SK-N-SH (cell line): ENCODE results near the gene CA5B. TPM values are rescaled to one million over a fixed set of nuclear protein-coding genes. Genes with fewer than 3 reads are reported as not detected.

ENCODE experiments used
- CTCF ChIA-PET: fragments of 300-600, 350-600 bp; formaldehyde crosslinking; extraction: SDS; loops from one replicate; lab custom pipeline; 2021; lab: Yijun Ruan, JAX
- POLR2A ChIA-PET: fragments of 350-600 bp; sonication (Branson Sonifier 250); formaldehyde crosslinking; extraction: SDS; loops from one replicate; lab custom pipeline; 2020; ENCODE audit warnings: antibody characterized with exemption, inconsistent platforms; lab: Yijun Ruan, JAX
- DNase-seq: peaks from one replicate; pipeline ENCODE4 v3.0.0; 2012
- H2AFZ ChIP-seq: fragments of 200-600 bp; sonication (generic); 2 replicates; pipeline ENCODE4 v1.8.1; 2016; ENCODE audit warnings: antibody characterized with exemption, mild to moderate bottlenecking, low read depth
- H3F3A ChIP-seq: fragments of 200-600 bp; sonication (generic); replicated peaks from 2 replicates; pipeline ENCODE3; 2016; ENCODE audit warnings: antibody characterized with exemption, mild to moderate bottlenecking; ENCODE audit not compliant: insufficient read depth
- H3K27ac ChIP-seq, 2 experiments: fragments of 200-500 bp in 1 of 2; fragments of 200-600 bp in 1 of 2; sonication (Bioruptor generic) in 1 of 2; sonication (generic), shearing (Covaris generic) in 1 of 2; 2 replicates each; pipeline versions ENCODE4 v1.5.1 to v1.6.1; 2014 to 2016; ENCODE audit warnings: low read depth in 2 of 2, inconsistent platforms in 1 of 2, low read length in 1 of 2, mild to moderate bottlenecking in 1 of 2, mixed read lengths in 1 of 2
- H3K27me3 ChIP-seq: fragments of 200-600 bp; sonication (generic), shearing (Covaris generic); 2 replicates; pipeline ENCODE4 v1.6.1; 2016; ENCODE audit warnings: mixed run types; ENCODE audit not compliant: insufficient read depth
- H3K36me3 ChIP-seq, 2 experiments: fragments of 200-500 bp in 1 of 2; fragments of 200-600 bp in 1 of 2; sonication (Bioruptor generic) in 1 of 2; sonication (generic) in 1 of 2; replicated peaks in 1 of 2; 2 replicates each; pipeline versions ENCODE3 to v1.5.1; 2014 to 2016; ENCODE audit warnings: low read length in 1 of 2, mild to moderate bottlenecking in 1 of 2; ENCODE audit not compliant: insufficient read depth in 2 of 2, control insufficient read depth in 1 of 2
- H3K4me1 ChIP-seq, 2 experiments: fragments of 200-500 bp in 1 of 2; fragments of 200-600 bp in 1 of 2; sonication (Bioruptor generic) in 1 of 2; sonication (generic), shearing (Covaris generic) in 1 of 2; 2 replicates each; pipeline versions ENCODE4 v1.5.1 to v1.6.1; 2014 to 2016; ENCODE audit warnings: low read depth in 1 of 2, low read length in 1 of 2, mixed run types in 1 of 2; ENCODE audit not compliant: insufficient read depth in 2 of 2, control insufficient read depth in 1 of 2
- H3K4me2 ChIP-seq: fragments of 200-600 bp; sonication (generic), shearing (Covaris generic); 2 replicates; pipeline ENCODE4 v1.6.1; 2017; ENCODE audit warnings: mixed run types
- H3K4me3 ChIP-seq, 2 experiments: fragments of 200-500 bp in 1 of 2; fragments of 200-600 bp in 1 of 2; sonication (Bioruptor generic) in 1 of 2; sonication (generic), shearing (Covaris generic) in 1 of 2; 2 replicates each; pipeline versions ENCODE4 v1.5.1 to v1.8.1; 2014 to 2016; ENCODE audit warnings: low read depth in 2 of 2, inconsistent platforms in 1 of 2, low read length in 1 of 2, mild to moderate bottlenecking in 1 of 2, mixed read lengths in 1 of 2, moderate library complexity in 1 of 2
- H3K79me2 ChIP-seq: fragments of 200-600 bp; sonication (generic); 2 replicates; pipeline ENCODE4 v1.8.1; 2017; ENCODE audit warnings: mild to moderate bottlenecking; ENCODE audit not compliant: insufficient read depth
- H3K9ac ChIP-seq: fragments of 200-600 bp; sonication (generic); 2 replicates; pipeline ENCODE4 v1.6.1; 2017; ENCODE audit warnings: mixed run types
- H3K9me2 ChIP-seq: fragments of 200-600 bp; sonication (generic); 2 replicates; pipeline ENCODE4 v1.6.1; 2017; ENCODE audit warnings: mixed run types
- H3K9me3 ChIP-seq: fragments of 200-600 bp; sonication (generic); 2 replicates; pipeline ENCODE4 v1.6.1; 2017; ENCODE audit warnings: mixed run types, mild to moderate bottlenecking, moderate library complexity
- H4K20me1 ChIP-seq: fragments of 200-600 bp; sonication (generic); 2 replicates; pipeline ENCODE4 v1.6.1; 2017; ENCODE audit warnings: mild to moderate bottlenecking, mixed run types; ENCODE audit not compliant: insufficient read depth
- CTCF ChIP-seq: fragments of 200-600 bp; sonication (generic); IDR thresholded peaks from 2 replicates; pipeline ENCODE4 v1.6.1; 2017; ENCODE audit warnings: antibody characterized with exemption, mild to moderate bottlenecking, moderate library complexity
- IRF3 ChIP-seq: fragments of 150-350 bp; IDR thresholded peaks from 2 replicates; pipeline ENCODE4 v1.6.1; 2016; ENCODE audit warnings: mild to moderate bottlenecking, low read depth, low read length
- JUND ChIP-seq: IDR thresholded peaks from 2 replicates; pipeline ENCODE4 v1.4.0; 2012
- NRF1 ChIP-seq: IDR thresholded peaks from 2 replicates; pipeline ENCODE4 v1.6.1; 2012; ENCODE audit warnings: low read depth, mild to moderate bottlenecking, low read length
- RAD21 ChIP-seq: IDR thresholded peaks from 2 replicates; pipeline ENCODE4 v1.6.1; 2012; ENCODE audit warnings: mild to moderate bottlenecking, low read length
- RCOR1 ChIP-seq: fragments of 150-350 bp; IDR thresholded peaks from 2 replicates; pipeline ENCODE4 v1.6.1; 2017; ENCODE audit warnings: antibody characterized with exemption, low read length
- REST ChIP-seq: IDR thresholded peaks from 2 replicates; pipeline ENCODE4 v1.6.1; 2012; ENCODE audit warnings: mild to moderate bottlenecking, low read depth, low read length, moderate library complexity
- RFX5 ChIP-seq: IDR thresholded peaks from 2 replicates; pipeline ENCODE4 v1.6.1; 2012; ENCODE audit warnings: mild to moderate bottlenecking, improper control_type of control experiment, low read length
- RXRA ChIP-seq: IDR thresholded peaks from 2 replicates; pipeline ENCODE4 v1.4.0; 2012; ENCODE audit warnings: low read depth, mild to moderate bottlenecking, borderline replicate concordance
- SMC3 ChIP-seq: IDR thresholded peaks from 2 replicates; pipeline ENCODE4 v1.6.1; 2012; ENCODE audit warnings: low read depth, low read length, improper control_type of control experiment
- TEAD4 ChIP-seq: IDR thresholded peaks from 2 replicates; pipeline ENCODE4 v1.4.0; 2012; ENCODE audit warnings: mild to moderate bottlenecking, borderline replicate concordance; ENCODE audit not compliant: insufficient read depth
- ZBTB33 ChIP-seq: IDR thresholded peaks from 2 replicates; pipeline ENCODE4 v1.4.0; 2012; ENCODE audit warnings: low read depth, borderline replicate concordance
- WGBS: methylation state at CpG from one replicate; pipeline ENCODE4 v1.1.6; 2017; ENCODE audit warnings: low lambda C conversion rate; 5-methylcytosine and 5-hydroxymethylcytosine counted together
- polyA plus RNA-seq, 3 experiments: library from polyadenylated mRNA; depleted of rRNA; stranded (reverse); fragments of >200 nt; gene quantifications; 2 replicates each; pipeline ENCODE4 v1.2.3, GENCODE V29; 2012

CA5B gene
- polyA plus RNA-seq, 1 of the 3 experiments (the other 2 are of a cell fraction): 4.4 TPM

GRCh38 chrX:15761564-15762191 lies 23.6 kb downstream of the CA5B start:
- H2AFZ ChIP-seq: no peak overlapping the region
- no peaks in the 10 kb centered on the region for H3K27me3 ChIP-seq
- no peak overlapping the region for H3K4me2 ChIP-seq
- TF ChIP-seq REST (no peak), SMC3 (peak; percentile 55), RXRA (no peak), CTCF (peak; percentile 90), RAD21 (peak; percentile 77), RCOR1 (no peak), JUND (no peak), ZBTB33 (no peak), RFX5 (no peak), TEAD4 (no peak), IRF3 (no peak), NRF1 (no peak)
- TF ChIP-seq, all 33 proteins: peak for 3
- Histone ChIP-seq H3K9me2 (no peaks in the 10 kb centered on the region), H3K9ac (no peak overlapping the region), H3K79me2 (no peaks in the 10 kb centered on the region), H3K4me1 (no peaks in the 10 kb centered on the region), H3K9me3 (no peaks in the 10 kb centered on the region), H3K27ac (no peak overlapping the region), H4K20me1 (no peaks in the 10 kb centered on the region), H3K36me3 (no peaks in the 10 kb centered on the region), H3K4me3 (no peak overlapping the region), H3F3A (peaks cover 8% of the 10 kb centered on the region)
- 64% methylated on average over 7 of the region's 8 CpGs for WGBS
- DNase-seq: peak; percentile 62
- CTCF ChIA-PET: interaction anchor here (0.6 to 1.2 kb wide), 4 partner anchors 22 to 958 kb away, joined by 3 to 4 read pairs (median 3); partner anchors contain the start of gene SYAP1
- POLR2A ChIA-PET: no interaction called here
